ENCODE measurements around the gene DCANP1.

The DCANP1 gene

DNA sequence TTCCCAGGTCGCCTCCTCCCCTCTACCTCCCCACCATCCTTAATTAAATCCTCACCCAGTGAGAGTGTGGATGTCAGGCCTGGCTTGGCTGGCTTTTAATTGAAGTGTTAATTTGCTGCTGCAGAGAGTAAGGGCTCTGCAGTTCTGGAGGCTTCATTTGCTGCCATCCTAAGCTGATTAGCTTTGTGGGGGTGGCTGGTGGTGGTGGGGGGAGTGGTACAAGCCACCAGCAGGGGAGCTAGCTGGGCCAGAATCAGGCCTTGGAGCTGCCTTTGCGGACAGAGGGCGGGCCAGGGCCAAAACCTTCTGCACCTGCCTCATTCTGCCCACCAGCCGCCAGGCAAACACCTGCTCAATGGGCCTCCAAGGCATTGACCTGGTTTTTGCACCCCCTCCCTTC is 31.8 kb upstream of the DCANP1 start:
- DNase-seq: peak in 2 of 3 experiments; percentile 3 to 37

DNA sequence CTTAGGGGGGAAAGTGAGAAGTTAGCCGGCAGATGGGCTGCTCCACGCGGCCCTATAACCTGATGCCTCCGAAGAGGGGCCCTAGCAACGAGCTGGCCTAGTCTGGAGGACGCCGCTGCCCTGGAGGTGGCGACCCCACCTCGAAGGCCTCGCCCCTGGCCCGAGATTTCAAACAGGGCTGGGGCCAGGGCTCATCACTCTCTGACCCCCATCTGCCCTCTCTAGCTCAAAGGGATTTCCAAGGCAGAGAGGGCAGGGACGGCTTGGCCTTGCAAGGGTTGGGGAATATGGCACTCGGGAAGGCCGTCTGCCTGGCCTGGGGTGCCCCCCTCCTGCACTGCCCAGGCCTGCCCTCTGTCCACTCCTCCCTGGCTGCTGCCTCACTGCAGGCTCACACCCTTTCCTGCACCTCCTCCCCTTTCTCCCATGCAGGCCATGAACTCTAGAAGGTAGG is 30.5 kb upstream of the DCANP1 start:
- DNase-seq: no peak

GRCh38 chr5:135476615-135477581 is 29.8 kb upstream of the DCANP1 start:
- no peak for DNase-seq

- no peak for DNase-seq
Measured at GRCh38 chr5:135473956-135474670, 27.0 kb upstream of the DCANP1 start.

DNA sequence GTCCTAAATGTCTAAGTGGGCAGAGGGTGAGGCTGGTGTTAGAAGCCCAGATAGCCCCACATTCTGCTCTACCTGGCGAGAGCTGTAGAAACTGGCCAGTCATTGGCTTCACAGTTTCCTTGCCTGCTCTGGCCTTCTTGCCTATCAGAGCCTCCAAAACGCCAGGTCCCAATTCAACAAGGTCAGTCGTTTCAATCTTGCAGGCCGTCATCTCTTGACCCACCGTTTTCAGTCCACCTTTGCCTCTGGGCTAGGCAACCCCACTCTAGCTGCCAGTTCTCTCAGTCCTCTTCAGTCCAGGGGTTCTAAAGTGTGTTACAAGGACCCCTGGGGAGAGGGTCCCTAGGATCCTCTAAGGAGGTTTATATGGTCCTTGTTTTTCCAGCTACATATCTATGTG is 25.0 kb upstream of the DCANP1 start:
- DNase-seq: no peak

GRCh38 chr5:135471726-135472125 is 24.6 kb upstream of the DCANP1 start:
- no peak for DNase-seq

DNA sequence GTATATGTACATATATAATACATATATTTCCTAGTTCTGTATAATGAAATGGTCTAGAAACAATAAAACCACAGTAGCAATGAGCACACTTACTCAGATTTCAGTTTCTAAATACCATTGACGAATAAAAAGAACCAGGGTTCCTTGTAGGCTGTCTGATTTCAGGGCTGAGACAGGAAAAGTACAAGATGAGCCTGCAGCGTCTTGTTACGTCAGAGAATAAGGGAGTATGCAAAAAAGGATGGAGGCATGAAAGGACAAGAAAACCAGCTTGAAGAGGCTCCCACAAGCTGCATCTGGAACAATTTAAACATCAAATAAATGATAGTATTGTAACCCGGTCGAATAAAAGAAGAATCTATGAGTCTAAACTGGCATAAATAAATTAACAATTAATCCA is 22.8 kb upstream of the DCANP1 start:
- DNase-seq: no peak

GRCh38 chr5:135468541-135468940 is 21.4 kb upstream of the DCANP1 start:
- DNase-seq: no peak

GRCh38 chr5:135467871-135468485 is 20.8 kb upstream of the DCANP1 start:
- peak in 1 of 3 experiments; percentile 14 for DNase-seq

DNA sequence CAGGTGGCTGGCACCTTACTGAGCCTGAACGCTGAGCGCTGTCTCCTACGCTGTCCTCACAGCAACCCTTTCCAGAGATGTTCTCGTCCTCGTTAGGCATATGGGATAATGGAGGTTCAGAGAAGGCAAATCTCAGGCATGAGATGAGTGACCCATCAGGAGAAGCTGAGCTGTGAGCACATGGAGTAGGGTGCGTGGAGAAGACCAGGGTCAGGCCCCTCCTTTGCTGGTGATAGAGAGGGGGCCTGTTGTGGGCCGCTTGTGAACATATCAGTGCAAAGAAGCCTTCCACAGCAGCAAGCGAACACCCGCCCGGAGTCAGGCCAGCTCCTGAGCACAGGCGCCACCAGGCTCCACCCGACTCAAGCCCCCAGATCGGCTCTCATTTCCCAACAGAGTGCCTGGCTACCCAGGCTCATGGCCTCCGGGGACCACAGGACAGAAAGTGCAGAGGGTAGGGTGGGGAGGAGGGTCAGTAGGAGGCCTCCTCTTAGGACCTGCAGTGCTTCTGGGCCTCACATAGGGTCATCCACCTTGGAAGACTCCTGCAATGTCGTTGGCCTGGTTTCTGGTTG is 20.0 kb upstream of the DCANP1 start:
- peak in 2 of 3 experiments; percentile 17 to 36 for DNase-seq

- peak; percentile 53 to 82 (median 78) for DNase-seq
Measured at GRCh38 chr5:135466178-135467050, 19.3 kb upstream of the DCANP1 start.

DNA sequence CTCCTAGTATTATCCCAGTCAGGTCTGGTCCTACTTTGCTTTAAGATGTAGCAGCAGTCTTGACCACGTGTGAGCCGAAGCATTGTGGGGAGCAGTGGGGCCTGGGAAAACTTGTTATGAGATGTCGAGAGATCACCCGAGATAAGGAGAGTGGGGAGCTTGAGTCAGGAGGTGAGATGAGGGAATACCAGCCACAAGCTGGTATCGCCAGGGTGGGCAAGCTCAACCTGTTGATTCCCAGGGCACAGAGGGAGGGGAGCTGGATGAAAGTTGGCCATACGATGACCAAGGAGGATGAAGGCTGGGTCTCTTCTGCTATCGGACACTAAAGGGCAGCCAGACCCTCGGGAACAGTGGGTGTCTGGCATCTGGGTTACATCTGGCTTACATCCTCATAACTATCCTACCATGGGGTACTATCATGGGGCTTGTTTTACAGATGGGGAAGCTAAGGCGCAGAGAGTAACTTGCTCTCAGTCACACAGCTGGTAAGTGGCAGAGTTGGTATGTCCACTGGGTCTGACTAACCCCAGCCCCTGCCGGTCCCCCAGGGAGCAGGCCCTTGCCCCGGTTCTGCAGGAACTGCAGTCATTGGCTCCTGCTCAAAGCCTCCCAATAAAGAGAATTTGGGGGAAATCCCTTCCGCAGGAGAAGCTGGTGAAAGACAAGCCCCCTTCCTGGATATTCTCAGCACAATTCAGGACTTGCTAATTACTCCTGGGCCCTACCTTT is 18.4 kb upstream of the DCANP1 start:
- DNase-seq: no peak

DNA sequence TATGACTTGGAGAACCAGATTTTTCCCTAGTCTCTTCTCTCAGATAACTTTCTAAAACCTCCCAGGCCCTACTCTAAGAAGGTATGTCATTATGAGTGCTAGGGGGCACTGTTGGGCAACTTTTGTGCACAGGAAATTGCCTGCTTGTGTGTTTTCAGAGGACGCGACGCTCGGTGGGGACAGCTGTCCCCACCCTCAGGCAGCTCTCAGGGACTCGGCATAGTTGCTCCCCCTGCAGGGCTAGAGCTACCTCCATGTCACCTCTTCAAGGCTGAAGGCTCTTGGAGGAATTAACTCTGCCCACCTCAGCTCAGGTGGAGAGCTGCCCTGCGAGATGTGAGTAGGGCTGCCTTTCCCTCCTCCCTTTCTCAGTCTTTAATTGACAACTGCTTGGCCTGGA is 15.2 kb upstream of the DCANP1 start:
- peak; percentile 53 to 85 (median 81) for DNase-seq

DNA sequence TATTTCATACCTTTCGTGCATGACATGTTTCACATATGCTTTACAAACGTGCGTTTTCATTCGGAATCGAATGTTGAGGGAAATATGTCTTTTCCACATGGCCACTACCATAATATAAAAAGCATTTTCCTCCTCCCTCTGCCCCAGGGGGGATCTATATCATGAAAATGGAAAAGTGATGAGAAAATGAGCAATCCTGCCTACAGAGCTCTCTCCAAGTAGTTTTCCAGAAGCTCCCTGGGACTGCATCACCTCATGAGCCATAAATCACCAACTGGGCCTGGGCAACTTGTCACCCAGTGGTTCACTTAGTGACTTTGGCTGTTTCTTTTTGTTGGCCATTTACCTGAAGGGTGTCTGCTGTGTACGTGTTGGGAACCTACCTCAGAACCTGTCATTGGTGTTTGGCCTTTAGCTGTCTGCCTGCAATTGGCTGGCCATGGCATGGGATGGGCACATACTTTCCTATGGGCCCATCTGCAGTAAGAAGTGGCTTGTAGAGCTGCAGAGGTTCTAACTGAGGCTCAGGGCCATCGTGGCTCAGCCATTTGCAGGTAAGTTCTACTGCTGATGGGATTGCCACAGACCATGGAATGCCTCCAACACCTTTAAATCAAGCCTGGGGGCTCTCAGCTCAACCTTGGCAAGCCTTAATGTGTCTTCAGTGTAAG is 14.5 kb upstream of the DCANP1 start:
- DNase-seq: no peak

GRCh38 chr5:135460246-135461033 is 13.3 kb upstream of the DCANP1 start:
- DNase-seq: no peak

DNA sequence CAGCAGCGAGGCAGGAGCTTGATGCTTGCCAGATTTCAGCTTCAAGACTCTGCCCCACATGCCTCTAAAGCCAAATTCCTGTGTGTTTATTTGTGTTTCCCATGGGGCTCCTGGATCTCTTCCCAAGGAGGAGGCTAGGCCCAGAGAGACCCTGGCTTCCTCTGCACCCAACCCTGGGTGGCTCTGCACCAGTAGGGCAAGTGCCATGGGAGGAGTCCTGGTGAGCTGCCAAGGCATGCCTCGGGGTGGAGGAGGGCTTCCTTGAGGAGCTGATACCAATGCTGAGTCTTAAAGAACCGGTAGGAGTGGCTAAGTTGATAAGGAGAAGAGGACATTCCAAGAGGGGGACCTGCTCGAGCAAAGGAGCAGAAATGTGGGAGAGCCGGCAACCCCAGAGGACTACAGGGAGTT is 11.8 kb upstream of the DCANP1 start:
- no peak for DNase-seq

DNA sequence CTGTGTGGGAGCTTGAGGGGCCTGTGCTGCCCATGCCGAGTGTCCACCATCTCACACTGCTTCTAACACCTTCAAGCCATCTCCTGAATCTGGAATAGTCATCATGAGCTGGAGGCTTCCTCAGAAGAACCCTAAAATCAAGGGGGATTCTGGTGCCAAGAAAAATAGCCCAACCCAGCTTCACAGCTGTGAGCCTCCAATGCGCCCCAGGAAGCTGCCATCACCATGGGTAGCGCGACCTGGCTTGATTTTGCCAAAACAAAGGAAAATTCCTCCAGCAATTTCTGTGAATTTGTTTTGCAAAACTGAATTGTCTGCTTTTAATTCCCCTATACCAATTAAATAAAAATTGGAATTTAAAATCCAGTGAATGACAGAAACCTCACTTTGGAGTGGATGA is 11.2 kb upstream of the DCANP1 start:
- DNase-seq: no peak

- DNase-seq: peak; percentile 25 to 70 (median 59)
Measured at GRCh38 chr5:135457424-135458071, 10.4 kb upstream of the DCANP1 start.
